HG02981 (cell line): ENCODE results near the gene TTLL5.
"Not testable (repeated sequence)": the region's sequence is repeated elsewhere in the genome, so short reads cannot be mapped to it uniquely, and the experiment has no call there.

ENCODE experiments used
- ATAC-seq: cut with Tn5 transposase; IDR thresholded peaks from one replicate; pipeline ENCODE4 v1.9.1; 2021; ENCODE audit warnings: mild to moderate bottlenecking, moderate library complexity; ENCODE audit not compliant: unreplicated experiment

The TTLL5 gene

DNA sequence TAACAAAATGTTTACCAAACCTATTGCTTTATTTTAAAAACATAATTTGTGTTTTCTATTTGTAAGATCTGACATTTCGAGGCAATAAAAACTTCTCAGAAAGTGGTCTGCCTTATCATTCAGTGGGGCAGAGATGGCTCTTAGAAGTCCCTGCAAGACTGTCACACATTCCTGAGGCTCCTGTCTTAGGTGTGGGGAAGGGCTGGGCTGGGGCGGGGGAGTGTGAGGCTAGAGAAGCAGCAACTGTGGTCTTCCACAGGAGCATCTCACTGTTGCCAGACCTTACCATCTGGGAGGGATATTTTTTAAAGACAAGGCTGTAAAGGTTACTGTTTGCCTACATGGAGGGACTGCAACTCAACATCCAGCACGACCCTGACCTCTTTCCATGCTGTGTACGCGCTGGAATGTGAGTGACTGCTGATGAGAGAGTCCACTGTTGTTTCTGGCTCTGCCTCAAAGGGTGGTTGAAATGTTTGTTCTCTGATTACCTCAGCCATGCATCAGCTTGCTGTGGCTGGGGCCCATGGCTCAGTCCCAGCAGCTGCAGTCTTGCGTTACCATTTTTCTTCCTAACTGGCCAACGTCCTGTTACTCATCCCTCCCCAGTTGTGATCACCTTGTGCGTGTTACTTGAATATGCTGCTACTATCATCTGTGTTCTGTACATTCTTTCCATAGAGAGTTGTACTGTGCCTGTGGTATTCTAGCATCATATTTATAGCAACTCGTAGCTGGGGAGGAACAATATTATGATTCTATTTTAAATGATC, 12.8 kb upstream of the TTLL5 start:
- ATAC-seq = no peak

DNA sequence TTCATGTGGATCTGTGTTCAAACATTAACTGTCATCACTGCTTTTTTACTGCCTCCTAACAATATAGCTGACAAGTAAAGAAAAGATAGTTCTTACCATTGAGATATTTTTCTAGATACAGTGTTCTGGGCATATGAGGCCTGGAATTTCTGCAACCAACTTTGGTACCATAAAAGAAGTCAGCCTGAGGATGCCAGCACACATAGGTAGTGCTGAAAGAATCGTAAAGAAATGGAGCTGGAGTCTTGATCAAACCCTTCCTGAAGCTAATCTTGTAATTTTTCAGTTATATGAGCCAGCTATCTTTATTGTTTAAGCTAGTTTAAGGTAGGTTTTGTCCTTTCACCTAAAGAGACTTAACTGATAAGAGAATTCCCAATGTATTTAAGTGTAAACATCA, 11.7 kb upstream of the TTLL5 start:
- ATAC-seq = no peak

DNA sequence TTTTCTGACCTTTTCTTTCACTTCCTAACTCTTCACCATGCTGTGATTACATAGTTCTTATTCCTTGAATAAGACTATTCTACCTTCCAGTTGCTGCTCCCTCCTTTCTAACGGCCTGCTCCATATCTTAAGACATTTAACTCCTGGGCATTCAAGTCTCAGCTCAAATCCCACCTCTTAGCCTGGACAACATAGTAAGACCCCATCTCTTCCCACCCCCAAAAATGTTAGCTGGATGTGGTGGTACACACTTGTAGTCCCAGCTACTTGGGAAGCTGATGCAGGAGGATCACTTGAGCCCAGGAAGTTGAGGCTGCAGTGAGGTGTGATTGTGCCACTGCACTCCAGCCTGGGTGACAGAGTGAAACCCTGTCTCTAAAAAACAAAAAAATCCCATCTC, 11.3 kb upstream of the TTLL5 start:
- ATAC-seq = no peak

DNA sequence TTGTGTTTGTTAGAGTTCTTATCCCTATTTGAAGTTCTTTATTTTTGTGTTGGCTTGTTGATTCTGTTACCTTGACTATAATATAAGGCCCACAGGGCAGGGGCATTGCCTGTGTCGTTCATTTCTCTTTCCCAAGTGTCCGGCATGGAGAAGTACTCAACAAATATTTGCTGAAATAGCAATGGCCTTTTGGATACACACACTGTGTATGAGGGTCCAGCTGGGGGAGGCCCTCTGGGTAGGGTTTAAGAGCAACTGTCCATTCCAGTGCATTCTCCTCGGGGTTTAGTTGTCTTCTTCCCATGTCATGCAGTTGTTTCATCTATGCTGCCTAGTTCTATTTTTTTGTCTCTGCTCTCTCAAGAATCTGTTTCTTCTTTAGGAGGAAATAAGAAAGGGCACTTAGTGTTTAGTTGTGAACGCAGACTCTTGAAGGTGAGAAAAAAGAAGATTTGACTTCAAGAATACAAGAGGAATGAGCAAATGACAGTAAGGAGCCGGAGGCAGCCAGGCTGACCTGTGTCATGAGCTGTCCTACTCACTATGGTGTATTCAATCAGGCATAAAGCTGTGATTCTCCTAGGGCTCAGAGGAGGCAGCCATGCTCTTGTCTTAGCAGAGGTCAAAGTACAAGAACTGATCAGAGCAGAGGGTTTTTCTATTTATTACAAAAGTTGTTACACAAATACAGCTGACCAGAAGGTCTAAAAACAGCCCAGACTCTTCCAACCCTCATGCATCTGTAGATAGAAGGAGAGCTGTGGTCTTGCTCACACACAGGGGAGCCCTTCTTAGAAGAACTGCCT, 10.6 kb upstream of the TTLL5 start:
- ATAC-seq = no peak

DNA sequence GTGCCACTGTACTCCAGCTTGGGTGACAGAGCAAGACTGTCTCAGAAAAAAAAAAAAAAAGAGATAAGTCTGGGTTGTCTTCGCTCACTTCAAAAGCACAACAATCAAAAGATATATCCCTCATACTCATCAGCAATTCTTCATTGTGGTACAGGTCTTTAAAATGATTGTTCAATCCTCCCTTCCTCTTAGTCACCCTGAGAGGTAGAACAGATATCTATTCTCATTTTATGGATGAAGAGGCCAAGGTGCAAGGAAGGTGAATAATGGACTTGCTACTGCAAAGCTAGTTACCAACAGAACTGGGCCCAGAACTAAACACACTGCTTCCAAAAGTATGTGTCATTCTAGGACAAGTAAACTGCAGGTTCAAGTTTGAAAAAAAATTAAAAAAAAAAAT, 7.5 kb upstream of the TTLL5 start:
- ATAC-seq = no peak

DNA sequence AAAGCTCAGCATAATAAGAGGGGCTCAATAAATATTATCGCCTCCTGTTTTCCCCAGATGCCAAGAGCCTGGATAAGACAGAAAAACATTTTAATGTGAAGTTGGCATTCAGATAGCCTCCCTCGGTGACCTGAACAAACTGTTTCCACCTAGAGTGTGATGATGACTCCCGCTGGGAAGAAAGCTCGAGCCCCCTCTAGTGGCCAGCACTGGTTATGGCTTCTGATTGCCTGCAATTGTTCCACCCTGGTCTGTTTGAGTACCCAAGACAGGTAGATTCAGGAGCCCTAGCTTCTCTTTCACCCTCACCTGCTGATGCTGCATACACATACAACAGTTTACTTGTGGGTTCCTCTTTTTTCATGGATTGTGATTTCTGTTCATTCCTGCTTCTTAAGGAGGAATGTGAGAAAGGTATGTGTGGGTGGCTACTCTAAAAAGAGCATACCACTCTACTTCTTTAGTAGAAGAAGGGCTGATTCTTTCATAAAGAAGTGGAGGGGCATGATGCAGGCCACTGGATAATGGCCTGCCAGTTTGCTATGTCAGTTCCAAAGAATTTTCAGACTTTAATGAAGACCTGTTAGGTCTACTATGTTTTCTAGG, 6.8 kb upstream of the TTLL5 start:
- peak; percentile 68 for ATAC-seq

DNA sequence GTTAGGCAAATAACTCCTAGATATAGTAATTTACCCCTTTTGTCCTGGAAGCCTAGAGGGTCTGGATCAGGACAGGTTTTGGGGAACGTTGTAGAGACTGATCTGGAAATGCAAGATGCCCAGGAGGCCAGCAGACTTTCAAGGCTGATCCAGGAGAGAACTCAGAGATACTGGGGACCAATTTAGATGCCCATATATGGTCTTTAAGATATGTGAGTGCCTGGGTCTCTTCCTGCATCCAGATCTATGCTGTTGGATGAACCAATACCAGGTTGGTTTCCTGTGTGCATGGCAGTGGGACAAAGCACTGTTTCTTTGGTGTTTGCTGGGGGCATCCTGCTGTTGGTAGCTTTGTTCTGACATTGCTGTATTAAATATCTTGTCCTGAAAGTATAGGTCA, 5.8 kb upstream of the TTLL5 start:
- no peak for ATAC-seq

DNA sequence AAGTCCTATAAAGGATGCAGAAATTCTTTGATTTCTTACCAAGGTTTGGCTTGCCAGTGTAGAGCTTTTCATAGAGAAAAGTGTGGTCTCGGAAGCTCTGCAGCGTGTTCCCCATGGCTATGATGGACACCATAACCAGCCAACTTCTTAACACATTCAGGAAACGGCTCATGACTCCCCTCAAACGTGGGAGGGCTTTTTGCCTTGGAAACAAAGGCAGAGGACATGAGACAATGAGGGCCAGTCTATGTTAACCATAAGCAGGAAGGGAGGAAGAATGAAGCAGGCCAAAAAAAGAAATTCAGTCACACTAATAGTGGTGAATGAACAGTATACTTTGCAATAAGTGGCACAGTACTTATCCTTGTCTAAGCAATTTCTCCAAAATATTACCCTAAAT, 3.7 kb upstream of the TTLL5 start:
- ATAC-seq = no peak

DNA sequence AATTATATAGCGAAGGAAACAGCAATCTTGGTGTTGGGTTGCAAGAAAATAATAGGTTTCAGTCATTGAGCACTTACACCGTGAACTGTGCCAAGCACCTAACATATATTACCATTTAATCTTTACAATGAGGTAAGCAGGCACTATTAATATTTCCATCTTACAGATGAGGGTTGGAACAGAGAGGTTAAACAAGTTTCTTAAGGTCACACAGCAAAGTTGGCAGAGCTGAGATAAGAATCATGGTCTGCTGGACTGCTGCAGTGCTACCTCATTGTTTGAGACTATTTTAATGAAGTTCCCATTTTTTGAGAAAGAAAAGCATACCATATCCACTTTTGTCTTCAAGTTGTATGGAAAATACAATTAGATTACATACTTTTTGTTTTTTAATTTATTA, 2.1 kb upstream of the TTLL5 start:
- ATAC-seq = no peak

DNA sequence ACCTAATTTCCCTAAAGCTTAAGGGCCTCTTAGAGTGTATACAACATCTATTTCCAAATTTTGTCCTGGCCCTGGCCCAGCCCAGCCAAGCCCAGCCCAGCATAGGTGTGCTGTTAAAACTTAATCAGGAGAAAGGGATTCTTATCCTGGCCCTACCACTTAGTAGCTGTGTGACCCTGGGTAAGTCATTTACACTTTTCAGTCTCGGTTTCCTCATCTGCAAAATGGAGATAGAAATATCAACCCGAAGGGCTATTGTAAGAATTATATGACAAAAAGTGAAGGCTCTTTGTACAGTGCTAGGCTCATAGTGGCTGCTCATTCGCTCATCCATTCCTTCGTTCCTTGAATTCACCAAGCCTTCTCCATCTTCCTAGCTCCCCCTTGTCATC, 812 bp upstream of the TTLL5 start:
- no peak for ATAC-seq

DNA sequence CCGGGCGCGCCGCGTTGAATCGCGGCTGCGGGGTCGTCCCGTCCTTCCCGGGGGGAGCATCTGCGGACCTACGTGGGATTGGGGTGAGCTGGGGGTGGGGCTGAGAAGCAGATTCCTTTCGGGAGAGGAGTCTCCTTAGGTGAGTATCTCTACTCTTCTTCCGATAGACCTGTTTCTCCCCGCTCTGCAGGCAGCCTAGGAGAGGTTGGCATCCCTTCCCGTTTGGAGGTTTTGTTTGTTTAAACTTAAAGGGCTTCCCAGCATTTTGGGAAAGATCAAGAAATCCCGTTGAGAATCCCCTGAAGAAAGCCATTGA, 411 bp downstream of the TTLL5 start:
- ATAC-seq = no peak

DNA sequence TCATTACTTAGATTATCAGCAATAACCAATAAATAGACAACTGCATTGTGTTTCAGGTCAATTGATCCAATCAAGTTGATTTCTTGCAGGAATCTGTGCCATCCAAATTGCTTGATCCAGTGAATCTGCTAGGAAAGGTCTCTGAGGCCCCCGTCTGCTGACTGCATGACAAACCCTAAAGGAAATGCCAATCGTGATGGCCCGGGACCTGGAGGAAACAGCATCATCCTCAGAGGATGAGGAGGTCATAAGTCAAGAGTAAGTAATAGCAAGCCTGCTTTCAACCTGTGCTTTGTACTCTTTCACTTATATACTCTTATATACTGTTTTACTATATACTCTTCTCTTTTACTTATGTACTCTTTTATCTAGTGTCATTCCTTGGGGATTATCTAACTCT, 1.9 kb downstream of the TTLL5 start:
- no peak for ATAC-seq

DNA sequence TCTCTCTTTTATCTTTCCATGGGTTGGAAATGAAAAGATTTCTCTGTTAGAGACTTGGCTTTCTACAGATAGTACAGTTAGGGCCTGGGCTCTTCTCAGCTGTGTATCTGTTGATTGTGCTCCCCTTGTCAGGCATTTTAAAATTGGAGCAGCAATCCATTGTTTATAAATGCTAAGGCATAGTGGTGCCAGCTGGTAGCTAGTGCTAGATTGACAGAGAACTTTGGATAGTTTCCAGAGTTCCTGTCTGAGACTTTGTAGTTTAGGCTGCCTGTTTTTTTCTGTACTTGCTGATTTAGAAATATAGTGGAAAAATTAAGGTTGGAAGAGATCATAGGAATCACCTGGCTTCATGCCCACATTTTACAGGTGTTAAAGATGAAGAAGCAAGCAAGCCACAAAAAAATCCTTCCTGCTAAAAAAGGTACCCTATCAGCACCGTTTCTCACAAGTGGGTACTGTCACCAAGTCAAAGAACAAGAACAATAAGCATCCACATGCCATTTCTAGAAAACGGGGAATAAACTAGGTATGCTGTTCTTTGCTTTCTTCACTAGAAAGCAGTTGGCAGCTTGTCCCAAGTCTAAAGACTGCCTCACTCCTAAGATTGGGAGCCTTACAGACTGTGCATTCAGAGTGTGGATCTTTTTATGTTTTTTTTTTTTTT, 6.2 kb downstream of the TTLL5 start:
- no peak for ATAC-seq

DNA sequence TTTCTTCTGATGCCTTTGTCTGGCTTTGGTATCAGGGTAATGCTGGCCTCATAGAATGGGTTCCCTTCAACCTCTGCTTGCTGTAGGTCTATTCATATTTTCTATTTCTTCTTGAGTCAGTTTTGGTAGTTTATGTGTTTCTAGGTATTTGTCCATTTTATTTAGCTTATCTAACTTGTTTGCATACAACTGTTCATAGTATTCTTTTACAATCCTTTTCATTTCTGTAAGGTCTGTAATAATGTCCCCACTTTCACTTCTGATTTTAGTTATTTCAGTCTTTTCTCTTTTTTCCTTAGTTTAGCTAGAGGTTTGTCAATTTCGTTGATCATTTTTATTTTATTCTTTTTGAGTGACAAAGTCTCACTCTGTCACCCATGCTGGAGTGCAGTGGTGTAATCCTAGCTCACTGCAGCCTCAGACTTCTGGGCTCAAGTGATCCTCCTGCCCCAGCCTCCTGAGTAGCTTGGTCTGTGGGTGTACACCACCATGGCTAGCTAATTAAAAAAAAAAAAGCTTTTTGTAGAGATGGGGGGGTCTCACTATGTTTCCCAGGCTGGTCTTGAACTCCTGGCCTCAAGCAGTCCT, 11.7 kb downstream of the TTLL5 start:
- no peak for ATAC-seq

DNA sequence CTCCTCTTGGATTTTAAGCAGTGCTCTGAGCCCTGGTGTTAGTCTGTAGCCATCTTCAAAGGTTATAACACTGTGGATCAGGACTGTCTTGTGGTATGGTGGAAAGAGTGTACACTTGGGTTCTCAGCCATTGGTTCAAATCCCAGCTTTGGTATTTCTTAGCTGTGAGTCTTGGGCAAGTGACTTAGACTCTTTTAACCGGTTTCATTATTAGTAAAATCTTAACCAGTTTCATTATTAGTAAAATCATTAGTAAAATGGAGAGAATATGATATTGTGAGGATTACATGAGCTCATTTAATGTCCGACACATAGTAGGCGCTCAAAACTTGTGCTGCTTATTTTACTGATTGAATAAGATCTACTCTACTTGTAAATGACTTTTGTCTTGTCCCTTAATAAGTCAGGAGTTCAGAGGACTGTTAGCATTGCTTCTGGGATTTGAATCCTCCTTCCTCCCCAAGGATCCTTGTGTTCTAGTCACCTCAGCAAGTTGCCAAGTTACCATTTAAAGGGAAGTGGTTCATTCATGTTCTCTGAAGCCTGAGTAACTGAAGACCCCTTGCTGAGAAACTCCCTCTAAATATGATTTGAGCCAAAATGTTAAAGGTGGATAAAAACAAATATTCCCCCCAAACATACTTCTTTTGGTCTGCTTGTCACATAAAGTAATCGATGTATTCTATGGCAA, 12.4 kb downstream of the TTLL5 start:
- peak; percentile 60 for ATAC-seq

DNA sequence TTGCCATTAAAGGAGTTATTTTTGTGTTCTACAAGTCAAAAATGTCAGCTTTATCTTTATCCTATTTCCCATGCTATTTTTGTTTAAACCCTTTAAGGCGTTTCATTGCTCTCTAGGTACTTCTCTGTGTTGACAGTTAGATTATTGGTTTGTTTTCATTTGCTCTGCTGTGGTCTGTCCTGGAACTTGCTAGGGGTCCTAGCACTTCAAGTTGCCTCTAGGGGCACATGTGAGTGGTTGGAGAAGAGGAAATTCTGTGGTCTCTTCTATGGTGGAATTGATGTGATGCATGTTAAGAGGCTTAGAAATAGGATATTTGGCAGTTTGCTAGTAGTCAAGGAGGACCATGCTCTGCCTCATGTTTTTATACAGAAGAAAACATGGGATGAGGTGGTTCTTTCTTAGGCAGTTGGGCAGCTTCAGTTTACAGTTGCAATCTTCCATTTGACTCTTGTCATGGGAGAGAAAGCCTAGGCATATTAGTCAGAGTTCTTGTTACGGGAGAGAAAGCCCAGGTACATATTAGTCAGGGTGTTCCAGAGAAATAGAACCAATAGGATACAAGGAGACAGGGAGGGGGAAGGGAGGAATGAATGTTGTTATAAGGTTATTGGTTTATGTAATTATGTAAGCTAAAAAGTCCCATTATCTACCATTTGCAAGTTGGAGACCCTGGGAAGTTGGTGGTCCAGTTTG, 14.4 kb downstream of the TTLL5 start:
- ATAC-seq = no peak

DNA sequence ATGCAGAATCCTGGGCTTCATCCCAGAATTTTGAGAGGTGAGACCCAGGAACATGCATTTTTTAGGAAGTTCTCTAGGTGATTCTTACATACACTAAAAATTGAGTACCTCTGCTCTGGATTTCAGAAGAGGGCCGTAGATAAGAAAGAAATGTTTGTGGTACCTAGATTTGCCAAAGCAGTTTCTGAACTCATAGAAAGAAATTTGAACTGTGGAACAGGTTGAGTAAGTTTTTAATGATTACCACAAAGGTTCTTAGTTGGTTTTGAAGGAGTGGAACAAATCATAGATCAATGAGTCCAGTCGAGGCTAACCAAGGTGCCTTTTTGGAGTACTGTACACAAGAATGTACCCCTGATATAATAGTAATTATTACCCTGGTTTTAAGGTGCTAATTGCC, 24.9 kb downstream of the TTLL5 start:
- no peak for ATAC-seq

DNA sequence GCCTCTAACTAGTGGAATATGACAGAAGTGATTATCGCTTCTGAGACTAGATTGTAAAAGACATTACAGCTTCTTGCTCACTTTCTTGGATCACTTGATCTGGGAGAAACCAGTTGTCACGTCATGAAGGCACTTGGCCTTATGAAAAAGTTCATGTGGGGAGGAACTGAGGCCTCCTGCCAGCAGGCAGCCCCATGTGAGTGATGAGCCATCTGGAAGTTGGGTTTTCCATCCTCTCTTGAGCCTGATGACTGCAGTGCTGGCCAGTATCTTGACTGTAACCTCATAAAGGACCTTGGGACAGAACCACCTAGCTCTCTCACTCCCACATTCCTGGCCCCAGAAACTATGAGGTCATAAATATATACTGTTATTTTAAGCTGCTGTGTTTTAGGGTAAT, 28.0 kb downstream of the TTLL5 start:
- no peak for ATAC-seq

DNA sequence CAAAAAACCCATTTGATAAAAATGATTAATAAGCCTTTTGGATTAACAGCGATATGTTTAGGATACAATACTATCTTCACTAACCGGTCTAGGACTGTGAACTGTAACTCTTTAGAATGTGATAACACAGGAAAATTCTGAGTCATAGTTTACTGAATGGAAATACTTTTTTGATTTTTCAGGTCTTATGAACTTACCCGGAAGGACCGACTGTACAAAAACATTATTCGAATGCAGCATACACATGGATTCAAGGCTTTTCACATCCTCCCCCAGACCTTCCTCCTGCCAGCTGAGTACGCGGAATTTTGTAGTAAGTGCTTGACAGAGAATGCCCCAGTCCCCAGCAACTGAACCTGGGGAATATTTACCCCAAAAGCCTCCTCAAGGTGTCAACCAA, 29.0 kb downstream of the TTLL5 start:
- no peak for ATAC-seq

DNA sequence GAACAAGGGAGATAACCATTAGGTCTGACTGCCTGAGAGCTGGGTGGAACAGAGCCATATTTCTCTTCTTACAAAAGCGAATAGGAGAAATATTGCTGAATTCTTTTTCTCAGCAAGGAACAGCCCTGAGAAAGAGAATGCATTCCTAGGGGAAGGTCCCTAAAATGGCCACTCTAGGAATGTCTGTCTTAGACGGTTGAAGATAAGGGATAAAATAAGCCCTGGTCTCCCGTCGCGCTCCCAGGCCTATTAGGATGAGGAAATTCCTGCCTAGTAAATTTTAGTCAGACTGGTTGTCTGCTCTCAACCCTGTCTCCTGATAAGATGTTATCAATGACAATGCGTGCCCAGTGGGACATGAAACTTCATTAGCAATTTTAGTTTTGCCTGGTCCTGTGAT, 34.0 kb downstream of the TTLL5 start:
- not testable (repeated sequence) for ATAC-seq
